CD4-positive, alpha-beta T cell treated with Interleukin-21 for 1 hour (primary cell): ENCODE results near the gene RMDN2.

ENCODE experiments used
- DNase-seq: peaks from one replicate; pipeline ENCODE4 v3.0.0-alpha.2; 2020

RMDN2 gene, protein sequence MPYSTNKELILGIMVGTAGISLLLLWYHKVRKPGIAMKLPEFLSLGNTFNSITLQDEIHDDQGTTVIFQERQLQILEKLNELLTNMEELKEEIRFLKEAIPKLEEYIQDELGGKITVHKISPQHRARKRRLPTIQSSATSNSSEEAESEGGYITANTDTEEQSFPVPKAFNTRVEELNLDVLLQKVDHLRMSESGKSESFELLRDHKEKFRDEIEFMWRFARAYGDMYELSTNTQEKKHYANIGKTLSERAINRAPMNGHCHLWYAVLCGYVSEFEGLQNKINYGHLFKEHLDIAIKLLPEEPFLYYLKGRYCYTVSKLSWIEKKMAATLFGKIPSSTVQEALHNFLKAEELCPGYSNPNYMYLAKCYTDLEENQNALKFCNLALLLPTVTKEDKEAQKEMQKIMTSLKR

DNA sequence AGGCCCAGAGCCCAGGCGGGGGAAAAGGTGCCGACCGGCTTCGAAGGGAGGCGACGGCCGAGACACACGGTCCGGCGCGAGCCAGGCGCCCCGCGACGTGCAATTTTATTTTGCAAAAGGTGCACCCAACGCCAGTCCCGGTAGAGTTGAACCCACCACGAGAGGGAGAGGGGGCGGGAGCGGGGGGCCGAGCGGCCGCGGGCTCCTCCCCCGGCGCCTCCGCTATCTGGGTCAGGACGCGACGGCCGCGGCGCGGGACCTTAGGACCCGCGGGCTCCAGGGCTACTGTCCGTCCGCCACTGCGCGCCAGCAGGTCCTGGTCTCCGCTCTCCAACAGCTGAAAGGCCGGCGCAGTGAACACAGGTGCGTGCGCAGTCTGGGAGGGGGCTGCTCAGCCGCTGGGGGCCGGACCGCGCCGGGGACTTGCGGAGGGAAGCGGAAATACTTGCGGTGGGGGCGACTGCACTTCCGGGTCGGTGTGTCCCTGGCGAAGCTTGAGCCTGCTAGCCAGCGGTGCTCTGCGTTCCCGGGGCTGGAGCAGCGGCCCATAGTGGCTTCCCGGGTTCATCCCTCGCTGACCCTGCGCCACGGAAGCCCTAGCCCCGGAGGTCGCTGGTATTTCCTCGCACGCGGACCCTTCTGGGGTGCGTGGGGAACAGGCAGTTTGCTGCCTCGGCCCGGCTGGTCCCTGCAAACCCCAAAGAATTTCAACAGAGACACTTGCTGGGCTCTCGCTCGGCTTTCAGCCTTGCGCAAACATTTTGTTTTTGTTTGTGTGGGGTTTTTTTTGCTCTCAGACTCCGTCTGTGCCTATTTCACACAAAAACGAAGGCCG is at the start of gene RMDN2:
Gene RMDN2 (plus strand): TSS at position 225 of the 835 bp plus-strand sequence. CDS start 3,991 bp downstream, outside the sequence.
- DNase-seq = peak; percentile 80

DNA sequence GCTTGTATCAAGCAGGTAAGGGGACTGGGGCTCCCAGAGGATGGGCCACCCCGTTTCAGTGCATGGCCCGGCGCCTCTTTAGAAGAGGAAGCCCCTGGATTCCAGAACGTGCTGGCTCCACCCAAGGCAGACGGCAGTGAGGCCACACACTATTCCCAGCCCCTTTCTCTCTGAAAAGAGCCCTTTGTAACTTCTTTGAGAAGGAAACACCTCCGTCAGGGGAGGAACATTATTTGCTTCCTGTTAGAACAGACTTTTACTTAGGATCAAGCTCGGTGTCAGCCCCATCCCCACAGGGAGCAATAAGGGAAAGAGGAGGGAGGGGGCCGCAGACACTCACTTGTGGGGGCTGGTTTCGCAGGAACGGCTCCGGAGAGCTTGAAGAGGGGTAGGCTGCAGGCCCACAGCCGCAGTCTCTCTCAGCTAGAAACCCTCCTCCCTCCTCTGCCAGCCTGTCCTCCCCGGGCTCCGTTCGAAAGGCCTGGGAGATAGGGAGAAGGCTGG is 49.6 kb upstream of the RMDN2 start:
- no peak for DNase-seq

DNA sequence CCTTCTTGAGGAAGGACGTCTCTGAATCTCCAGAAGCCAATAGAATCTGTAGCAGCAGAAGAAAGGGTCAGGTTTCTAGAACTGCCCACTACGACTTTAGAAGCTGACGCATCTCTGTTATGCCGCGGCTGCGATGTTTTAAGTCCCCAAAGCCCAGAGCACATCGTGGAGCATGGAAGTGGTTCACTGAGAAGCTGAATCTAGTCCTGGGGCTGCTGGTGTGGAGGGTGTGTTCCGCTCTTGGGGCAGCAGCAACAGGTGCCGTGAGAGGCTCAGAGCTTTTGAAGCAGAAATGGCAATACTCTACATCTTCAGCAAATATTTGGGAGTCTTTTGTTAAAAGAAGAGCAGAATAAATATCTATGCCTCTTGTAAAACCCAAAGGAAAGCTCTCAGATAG is 48.9 kb upstream of the RMDN2 start:
- DNase-seq = no peak

DNA sequence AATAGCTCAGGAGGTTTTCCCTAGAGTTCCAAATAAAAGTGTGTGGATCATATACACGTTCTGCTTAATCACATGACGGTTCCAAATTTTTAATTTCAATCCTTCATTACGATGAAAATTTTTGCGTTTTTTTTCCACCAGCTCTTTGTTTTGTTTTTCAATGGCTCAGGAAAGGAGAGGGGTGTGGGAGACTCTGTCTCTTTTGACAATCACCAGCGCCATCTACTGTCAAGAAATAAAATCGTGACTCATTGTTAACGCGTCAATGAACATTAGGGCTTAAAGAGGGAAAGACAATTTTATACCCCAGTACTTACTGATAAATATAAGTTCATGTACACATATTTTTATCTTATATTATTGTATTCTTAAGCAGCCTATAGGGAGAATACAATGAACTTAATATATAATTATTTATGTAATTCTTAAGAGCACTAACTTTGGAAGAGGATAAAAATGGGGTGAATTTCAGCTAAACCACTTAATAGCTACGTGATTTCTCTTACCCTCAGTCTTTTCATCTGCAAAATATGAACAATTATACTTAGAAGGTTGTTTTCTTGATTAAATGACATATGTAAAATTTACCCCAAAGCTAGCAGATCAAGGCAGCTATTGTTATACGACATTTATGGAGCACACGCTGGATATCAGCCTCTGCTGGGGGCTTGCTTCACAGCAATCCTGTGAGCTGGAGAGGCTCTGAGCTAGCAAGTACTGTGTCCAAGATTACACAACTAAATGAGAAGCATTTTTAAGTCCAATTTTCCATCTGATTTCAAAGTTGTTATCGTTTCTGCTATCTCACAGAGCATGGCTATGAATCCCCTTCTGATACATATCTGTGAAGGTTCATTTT is 47.4 kb upstream of the RMDN2 start:
- DNase-seq = peak; percentile 69

DNA sequence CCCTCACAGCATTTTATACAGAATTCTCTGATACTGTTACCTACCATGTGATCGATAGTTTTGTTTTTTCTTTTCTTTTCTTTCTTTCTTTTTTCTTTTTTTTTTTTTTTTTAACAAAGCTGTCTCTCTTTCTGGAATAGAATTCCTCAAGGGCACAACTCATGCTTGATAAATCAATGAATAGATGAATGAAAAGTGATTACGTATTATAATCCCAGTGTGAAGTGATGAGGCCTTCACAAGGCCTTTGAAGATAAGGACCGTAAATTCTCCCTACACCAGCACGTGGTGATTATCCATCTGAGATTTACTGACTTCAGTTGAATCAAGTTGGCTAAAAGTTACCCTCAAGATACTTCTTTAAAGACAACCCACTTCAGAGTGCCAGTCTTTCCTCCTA is 46.6 kb upstream of the RMDN2 start:
- no peak for DNase-seq

DNA sequence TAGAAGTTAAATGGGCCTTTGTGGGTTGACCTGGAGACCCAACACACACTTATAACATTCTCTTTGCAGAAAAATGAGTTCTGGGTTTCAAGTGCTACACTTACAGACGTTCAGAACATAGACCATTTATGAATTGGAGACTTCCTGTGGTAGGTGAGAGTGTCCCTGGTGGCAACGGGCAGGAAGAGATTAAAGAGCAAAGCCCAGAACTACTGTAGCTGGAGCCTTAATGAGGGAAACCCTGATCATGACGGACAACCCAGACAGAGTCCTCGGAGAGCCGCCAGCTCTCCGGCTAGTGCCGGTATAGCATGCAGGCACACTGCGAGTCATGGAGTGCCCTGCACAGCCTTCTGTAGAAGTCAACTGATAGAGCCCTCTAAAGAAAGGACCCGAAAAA is 44.5 kb upstream of the RMDN2 start:
- no peak for DNase-seq

DNA sequence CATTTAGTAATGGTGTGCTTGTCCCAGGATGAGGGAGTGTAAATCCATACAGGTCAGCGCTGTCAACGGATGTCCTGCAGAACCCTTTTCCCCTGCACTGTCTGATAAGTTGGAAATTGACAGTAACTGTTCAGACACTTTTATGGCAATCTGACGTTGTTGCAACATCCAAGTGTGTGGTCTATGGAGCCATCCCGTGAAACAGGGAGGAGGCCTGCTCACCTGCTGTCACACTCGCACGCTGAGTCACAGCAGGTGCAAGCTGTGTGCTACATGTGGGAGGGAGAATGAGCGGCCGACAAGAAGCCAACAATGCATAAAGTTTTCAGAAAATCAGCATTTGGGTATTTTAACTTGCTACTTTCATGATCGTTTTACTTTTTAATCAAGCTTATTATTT is 43.7 kb upstream of the RMDN2 start:
- DNase-seq = no peak

DNA sequence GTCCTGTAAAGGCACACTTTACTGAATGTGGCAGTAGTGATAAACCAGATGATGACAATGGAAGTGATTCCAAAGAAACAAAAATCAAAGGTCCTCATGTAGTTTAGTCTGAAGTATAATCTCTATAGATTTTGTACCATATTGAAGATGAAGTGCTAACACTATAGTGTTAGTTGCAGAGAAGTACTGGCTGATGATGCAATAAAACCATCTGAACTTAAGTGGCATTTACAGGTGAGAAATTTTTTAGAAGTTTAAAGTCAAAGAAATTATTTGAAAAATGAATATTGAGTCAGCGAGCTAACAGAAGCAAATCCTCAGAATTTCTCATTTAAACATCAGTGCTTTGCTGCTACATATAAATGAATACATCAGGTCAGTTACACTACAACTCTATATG is 43.1 kb upstream of the RMDN2 start:
- no peak for DNase-seq

DNA sequence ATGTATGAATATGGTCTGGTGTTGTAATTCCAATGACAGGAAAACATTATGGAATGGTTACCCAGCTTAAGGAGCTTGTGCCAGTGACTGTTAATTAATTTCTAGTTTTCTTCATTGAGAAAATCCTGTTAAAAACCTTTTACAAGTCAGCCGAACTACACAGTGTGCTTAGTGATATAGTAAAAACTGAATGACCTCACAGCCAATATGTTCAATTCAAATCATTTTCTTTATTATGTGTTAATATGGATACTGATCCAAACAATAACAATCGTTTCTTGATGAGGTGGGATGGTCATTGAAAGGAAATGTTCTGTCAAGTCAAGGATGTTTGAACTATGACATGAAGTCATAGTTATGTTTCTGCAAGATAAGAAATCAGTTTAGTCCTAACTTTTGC is 41.6 kb upstream of the RMDN2 start:
- DNase-seq = no peak

DNA sequence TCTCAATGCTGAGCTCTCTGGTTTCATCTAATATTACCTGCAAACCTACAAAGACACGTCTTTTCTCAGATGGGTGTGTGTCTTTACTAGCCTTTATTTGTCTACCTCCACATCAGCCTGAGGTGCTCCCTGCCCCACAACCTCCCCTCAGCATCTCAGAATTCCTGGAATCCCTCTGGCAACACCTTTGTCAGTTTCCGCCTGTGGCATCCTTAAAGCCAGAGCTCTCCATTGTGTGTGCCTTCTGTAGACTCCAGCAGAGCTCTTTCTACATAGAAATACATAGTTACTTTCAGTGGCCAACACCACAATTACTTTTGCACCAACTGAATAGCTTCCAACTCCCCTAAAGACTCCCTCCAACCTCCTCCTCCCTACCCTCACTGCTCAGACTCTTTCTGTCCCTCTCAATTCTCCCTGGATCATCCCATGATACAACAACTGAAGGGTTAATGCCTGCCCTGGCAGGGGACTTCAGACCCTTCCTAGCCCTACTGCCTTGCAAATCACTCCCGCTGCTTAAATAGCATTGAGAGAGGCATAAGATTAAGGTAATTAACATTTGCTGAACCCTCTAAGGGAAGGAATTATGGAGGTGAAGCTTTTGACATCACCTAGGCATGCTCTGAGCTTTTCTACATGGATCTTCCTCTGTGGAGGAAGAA is 39.6 kb upstream of the RMDN2 start:
- DNase-seq = no peak

DNA sequence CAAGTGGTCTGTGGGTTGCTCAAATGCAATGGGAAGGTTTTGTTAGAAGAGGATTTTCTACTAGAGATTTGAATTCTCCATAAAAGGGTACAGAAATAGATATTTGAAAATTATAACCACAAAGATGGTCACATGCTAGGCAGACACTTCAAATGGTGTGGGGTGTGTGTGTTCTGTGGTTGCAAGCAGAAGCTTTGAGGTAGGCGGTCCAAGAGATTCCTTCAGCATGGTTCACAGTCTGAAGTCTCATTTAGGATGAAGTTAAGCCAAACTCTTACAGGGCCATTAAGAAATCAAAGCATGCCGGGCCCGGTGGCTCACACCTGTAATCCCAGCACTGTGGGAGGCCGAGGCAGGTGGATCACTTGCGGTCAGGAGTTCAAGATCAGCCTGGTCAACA is 38.3 kb upstream of the RMDN2 start:
- DNase-seq = no peak

DNA sequence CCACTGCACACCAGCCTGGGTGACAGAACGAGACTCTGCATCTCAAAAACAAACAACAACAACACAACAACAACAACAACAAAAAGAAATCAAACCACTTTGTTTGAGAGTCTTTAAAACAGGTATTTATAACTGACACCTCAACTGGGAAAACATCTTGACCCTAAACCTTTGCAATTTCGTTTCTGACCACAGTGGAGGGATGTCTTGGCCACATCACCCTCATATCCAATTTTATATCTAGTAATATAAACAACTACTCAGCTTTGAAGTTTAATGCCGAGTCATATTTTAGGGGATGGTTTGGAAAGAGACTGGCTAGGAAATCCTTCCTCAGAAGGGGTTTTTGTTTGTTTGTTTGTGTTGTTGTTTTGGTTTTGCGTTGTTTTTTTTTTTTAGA is 37.8 kb upstream of the RMDN2 start:
- DNase-seq = no peak

DNA sequence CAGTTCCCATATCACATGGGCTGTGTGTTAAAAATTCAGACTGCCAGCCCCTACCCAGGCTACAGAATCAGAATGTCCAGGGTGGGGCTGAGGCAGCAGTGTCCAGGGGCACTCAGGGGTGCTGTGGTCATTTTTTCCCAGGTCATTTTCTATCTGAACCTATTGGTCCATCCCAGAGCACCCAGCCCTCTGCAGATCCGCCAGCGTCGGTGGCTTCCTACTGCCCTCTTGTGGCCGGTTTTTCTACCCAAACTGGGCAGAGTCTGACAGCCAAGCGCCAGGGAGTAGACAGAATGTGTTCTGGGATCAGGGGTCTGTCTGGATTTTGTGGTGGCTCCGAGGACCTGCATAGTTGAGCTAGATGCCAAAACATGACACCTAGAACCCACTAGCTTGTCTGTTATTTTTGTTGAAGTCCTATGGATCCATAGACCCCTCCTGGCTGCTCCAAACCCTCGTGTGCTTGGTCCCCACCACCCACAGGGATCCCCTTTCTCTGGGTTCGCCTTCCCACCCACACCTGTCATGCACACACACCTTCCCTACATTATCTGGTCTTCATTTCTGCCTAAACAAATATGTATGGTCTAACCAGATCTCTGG is 34.1 kb upstream of the RMDN2 start:
- DNase-seq = peak; percentile 64

DNA sequence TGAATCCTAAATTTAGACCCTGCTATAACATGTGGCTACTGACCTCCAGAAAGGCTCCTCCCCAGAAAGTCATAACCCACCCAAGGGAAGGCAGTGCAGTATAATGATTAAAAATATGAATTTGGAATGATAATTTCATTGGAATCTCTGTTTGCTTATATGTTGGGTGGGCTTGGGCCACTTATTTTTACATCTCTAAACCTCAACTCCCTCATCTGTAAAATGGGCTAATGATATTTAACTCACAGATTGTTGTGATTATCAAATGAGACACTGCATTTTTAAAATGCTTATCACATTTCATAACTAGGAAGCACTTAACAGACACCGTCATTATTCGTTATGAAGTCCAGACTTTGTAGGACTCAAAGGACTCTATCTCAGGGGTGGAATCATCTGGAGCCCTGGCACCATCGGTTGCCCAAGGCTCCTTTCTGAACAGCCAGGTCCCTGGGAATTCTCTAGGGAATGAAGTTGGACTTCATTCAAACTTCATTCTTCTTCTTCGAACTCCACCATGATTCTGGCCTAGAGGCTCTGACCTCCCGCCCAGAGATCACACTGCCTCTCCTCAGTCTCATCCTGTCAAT is 33.1 kb upstream of the RMDN2 start:
- no peak for DNase-seq

DNA sequence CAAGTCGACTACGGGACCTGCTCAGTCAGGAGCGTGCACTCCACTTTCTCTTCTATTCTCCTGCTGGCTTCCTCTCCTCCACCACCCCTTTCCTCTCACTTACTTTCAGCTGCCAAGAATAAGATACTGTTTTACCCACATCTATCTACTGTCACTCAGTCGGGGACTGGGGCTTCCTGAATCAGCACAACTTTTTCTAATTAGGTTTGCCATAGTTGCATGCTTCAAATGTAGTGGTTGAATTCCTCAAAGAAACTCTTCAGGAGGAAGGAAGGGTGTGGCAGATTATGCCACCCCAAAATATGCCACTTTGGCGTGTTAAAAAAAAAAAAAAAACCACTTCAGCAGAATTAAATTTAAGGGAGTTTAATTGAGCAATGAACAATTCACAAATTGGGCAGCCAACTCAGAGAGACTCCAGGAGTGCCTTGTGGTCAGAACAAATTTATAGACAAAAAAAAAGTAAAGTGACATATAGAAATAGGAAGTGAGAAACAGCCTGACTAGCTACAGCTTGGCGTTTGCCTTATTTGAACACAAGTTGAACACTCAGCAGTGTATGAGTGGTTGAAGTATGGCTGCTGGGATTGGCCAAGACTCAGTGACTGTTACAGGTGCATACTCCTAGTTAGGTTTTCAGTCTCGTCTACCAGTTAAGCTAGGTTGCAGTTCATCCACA is 32.5 kb upstream of the RMDN2 start:
- peak; percentile 19 for DNase-seq

DNA sequence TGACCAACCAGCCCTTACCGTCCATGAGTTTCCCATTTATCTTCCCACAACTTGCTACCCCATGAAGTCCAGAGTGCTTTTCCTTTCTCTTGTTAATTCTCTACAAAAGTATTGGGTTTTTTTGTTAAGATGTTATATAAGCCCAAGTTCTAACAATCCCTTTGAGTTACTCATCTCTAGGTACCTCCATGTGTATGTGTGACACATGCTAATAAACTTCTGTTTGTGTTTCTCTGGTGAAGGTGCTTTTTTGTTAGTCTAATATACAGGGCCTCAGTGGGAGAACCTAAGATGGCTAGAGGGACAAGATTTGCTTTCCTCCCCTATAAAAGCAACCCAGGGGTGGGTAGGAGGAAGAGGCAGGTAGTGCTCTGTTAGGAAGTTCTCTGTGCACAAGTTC is 31.8 kb upstream of the RMDN2 start:
- DNase-seq = no peak

DNA sequence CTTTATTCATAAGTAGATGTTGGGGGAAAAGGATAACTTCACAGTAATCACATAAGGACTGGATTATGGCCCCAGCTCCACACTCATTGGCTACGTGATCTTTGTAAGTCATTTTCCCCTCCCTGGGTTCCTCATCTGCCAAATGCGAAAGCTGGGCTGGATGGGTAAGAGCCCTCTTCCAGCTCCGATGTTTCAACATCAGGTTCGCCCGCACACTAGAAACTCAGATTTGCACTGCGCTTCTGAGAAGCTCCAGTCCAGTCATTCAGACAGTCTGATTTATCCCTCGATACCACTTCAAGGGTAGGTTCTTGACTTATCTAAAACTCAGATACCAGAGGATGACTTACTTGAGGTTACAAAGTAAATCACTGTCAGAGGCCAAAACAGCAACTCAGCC is 31.0 kb upstream of the RMDN2 start:
- no peak for DNase-seq

DNA sequence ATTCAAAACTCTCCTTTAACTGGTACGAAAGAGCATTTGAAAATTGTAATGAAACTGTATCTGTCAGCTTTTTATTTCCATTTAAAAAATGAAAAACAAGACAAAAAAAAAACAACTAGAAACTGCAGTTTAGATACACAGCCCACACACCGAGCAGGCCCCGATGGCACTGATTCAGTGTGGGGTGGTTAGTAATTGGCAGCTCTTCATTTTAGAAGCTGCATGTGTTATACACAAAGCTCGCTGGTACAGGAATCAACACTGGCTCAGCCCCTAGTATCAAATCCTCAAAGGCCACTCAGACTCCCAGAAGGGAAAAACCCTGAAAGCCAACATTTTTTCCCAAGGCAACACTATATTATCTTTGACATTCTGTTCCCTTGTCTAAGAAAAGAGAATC is 30.5 kb upstream of the RMDN2 start:
- DNase-seq = no peak

DNA sequence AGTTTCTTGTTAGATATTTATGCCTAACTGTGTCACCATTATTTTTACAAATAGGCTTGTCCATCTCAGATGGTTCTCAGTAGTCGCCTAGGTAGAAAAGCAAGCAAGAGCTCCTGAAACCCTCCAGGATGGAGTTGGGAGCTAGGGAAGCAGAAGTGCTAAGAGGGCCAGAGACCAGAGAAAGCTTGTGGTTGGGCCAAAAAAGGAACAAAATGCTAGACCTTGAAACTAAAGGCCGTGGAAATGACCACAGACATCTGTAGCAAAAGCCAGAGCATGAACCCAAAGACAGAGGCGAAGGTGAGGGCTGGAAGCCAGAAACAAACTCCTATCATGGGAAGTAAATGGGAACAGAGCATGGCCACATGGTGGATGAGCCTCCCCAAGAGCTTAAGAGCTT is 29.9 kb upstream of the RMDN2 start:
- DNase-seq = no peak

DNA sequence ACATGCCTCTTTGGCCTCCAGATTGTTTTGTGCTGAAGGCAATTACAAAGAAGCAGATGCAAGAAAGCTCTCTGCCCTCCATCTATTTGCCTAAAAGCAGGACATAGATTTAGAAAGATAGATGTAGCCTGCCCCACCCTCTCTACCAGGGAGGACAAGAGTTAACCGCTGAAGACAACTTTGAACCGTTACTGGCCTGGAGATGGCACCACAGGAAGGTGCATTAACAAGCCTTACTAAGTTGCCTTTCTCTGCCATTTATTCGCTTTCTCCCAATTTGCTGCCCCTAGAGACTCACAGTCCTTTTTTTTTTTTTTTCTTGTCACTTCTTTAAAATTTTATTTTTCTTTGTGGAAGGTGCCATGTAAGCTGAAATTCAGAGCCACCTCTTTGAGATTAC is 28.8 kb upstream of the RMDN2 start:
- no peak for DNase-seq

DNA sequence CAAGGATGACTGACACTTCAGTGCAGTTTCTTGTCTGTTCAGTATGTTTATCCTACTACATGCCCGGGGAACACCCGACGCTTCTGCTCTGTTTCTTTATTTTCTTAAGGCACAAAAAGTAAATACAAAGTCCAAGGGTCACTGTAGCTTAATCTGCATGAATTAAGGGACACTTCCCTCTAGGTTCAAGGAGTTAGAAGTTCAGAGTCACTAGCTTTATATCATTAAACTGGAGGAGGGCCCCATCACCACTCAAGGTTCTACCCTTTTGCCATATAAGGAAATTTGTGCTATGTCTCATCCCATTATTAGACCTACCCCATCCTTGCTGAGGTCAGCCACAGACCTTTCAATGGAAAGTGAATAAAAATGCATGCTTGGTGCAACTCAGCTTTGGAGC is 27.6 kb upstream of the RMDN2 start:
- DNase-seq = no peak
